Activated naive CD4-positive, alpha-beta T cell treated with anti-CD3 and anti-CD28 coated beads for 36 hours (primary cell): Measurements from ENCODE around the gene CCDC68. TPM values are rescaled to one million over a fixed set of nuclear protein-coding genes. Genes with fewer than 3 reads are reported as not detected.
"Not testable (repeated sequence)": the region's sequence is repeated elsewhere in the genome, so short reads cannot be mapped to it uniquely, and the experiment has no call there.

ENCODE experiments used
- CTCF ChIA-PET: fragments of 350-600 bp; sonication (Branson Sonifier 250); formaldehyde crosslinking; loops from one replicate; lab custom pipeline; 2021; ENCODE audit warnings: antibody characterized with exemption; lab: Charles Lee
- DNase-seq: peaks from one replicate; pipeline ENCODE4 v3.0.0-alpha.2; 2020
- H3K27ac Mint-ChIP-seq: one replicate; pipeline ENCODE4 v1.8.0; 2021; ENCODE audit warnings: mild to moderate bottlenecking, mixed read lengths
- H3K27me3 Mint-ChIP-seq: one replicate; pipeline ENCODE4 v1.8.0; 2021; ENCODE audit warnings: low read depth, mixed read lengths
- H3K36me3 Mint-ChIP-seq: one replicate; pipeline ENCODE4 v1.8.0; 2021; ENCODE audit warnings: low read depth, mixed read lengths
- H3K4me1 Mint-ChIP-seq: one replicate; pipeline ENCODE4 v1.8.0; 2021; ENCODE audit warnings: low read depth, mixed read lengths
- H3K4me3 Mint-ChIP-seq: one replicate; pipeline ENCODE4 v1.8.0; 2021; ENCODE audit warnings: mild to moderate bottlenecking, moderate library complexity, mixed read lengths
- H3K9me3 Mint-ChIP-seq: one replicate; pipeline ENCODE4 v1.8.0; 2021; ENCODE audit warnings: mixed read lengths
- intact Hi-C: fragments of 100-400 bp; cut with micrococcal nuclease; formaldehyde crosslinking; loops from one replicate; pipeline ENCODE4 v1.15.1; 2023
- total RNA-seq, 2 experiments: library from RNA; stranded (reverse); gene quantifications; one replicate each; pipeline ENCODE4 v1.2.3, GENCODE V29; 2021

The CCDC68 gene
- total RNA-seq, 2 experiments from 2014 or later, result not detected

DNA sequence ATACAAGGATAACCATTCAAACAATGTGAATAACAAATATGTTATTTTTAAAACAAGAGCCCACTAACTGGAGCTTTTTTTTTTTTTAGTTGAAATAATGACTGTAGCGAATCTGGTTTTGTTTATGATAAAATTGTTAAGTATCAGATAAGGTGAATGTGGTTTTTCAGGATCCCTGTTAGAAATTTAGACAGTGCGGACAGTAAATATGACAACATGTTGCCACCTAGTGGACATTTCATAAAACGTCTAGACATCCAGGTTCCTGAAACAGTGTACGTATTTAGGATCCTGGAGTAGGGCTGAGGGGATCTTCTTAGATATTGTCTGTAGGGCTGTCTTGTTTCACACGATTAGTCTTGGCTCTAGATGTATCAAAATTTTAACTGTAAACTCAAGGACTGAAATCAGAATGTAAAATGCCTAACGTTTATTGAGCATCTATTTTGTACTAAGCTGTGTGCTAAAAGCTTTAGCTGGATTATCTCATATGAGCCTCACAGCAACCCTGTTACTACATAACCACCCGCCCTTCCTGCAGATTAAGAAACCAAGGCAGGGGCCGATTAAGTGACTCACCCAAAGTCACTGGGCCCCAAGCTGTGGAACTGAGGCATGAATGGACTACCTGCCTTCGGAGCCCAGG lies 23.9 kb upstream of the CCDC68 start:
- CTCF ChIA-PET, result interaction anchor here (0.6 to 2.2 kb wide), 19 partner anchors 8 to 544 kb away, joined by 3 to 16 read pairs (median 4); no protein-coding TSS in a partner anchor
- intact Hi-C loops, result loop anchor here (1.0 to 5.0 kb wide), 6 partner anchors 66 to 590 kb away; no protein-coding TSS in a partner anchor
- Mint-ChIP-seq H3K36me3 (no peaks in the 10 kb centered on the region), H3K27ac (no peak overlapping the region), H3K4me3 (no peak overlapping the region), H3K4me1 (no peaks in the 10 kb centered on the region), H3K9me3 (no peaks in the 10 kb centered on the region), H3K27me3 (no peaks in the 10 kb centered on the region)
- DNase-seq, result no peak

DNA sequence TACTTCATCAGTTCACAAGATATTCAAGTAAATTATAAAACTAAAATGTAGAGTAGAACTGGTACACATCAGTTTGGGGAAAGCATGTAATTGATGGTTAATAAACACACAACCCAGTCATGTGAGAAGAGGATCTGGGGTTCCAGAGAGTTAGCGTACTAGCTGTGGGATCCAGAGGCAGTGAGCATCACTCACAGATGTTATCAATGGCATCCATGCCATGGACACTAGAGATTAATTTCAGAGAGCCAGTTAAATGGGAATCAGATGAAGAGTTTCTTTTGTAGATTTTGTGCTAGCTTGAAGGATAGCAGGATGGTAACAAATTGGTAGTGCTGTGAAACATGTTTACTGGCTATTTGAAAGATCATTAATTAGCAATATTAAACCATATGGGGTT lies 21.8 kb upstream of the CCDC68 start:
- H3K36me3 Mint-ChIP-seq, result no peaks in the 10 kb centered on the region
- no peaks in the 10 kb centered on the region for H3K27me3 Mint-ChIP-seq
- no peak overlapping the region for H3K27ac Mint-ChIP-seq
- no peaks in the 10 kb centered on the region for H3K4me1 Mint-ChIP-seq
- CTCF ChIA-PET, result no interaction called here
- intact Hi-C loops, result loop anchor here (5.0 kb wide), 1 partner anchor 64 kb away; no protein-coding TSS in a partner anchor
- no peak overlapping the region for H3K4me3 Mint-ChIP-seq
- H3K9me3 Mint-ChIP-seq, result no peaks in the 10 kb centered on the region
- DNase-seq, result no peak

DNA sequence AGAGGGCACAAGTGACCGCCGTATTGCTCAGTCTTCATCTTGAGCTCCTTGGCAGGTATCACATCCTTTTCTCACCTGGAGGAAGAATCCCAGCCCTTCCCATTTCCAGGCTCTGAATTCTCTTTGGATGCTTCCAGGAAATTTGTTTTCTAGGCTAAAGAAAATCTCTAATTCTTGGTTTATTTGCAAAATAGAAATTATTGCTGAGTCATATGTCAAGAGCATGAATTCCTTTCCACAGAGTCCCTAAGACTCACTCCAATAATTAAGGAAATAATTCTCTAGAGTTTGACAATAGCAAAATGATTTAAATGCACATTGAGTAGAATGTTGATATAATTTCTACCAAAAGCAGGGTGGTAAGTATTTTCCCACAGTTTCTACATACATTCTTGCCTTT lies 16.3 kb upstream of the CCDC68 start:
- no peaks in the 10 kb centered on the region for H3K36me3 Mint-ChIP-seq
- no peaks in the 10 kb centered on the region for H3K4me1 Mint-ChIP-seq
- H3K27ac Mint-ChIP-seq, result no peak overlapping the region
- DNase-seq, result no peak
- H3K27me3 Mint-ChIP-seq, result no peaks in the 10 kb centered on the region
- CTCF ChIA-PET, result interaction anchor here (0.5 to 1.1 kb wide), 3 partner anchors 35 to 304 kb away, joined by 3 read pairs; no protein-coding TSS in a partner anchor
- intact Hi-C loops, result no loop called here
- no peak overlapping the region for H3K4me3 Mint-ChIP-seq
- H3K9me3 Mint-ChIP-seq, result no peaks in the 10 kb centered on the region

DNA sequence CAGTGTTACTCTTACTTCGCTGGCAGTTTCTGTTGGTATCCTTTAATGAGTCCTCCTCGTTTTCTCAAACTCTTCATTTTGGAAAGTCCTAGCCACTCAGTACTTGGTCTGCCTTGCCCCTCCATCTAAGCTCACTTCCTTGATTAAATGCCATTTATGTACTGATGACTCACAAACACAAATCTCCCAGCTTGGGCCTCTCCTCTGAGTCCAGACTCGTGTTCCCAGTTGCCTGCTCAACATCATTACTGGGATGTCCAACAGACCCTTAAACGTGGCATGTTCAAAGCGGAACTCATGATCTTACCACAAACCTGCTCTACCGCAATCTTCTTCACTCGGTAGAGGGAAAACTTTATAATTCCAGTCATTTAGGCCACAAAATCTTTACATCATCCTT lies 13.8 kb upstream of the CCDC68 start:
- DNase-seq, result no peak
- intact Hi-C loops, result no loop called here
- CTCF ChIA-PET, result no interaction called here
- Mint-ChIP-seq H3K9me3 (no peaks in the 10 kb centered on the region), H3K27ac (no peak overlapping the region), H3K27me3 (peaks cover 1% of the 10 kb centered on the region), H3K36me3 (no peaks in the 10 kb centered on the region), H3K4me3 (no peak overlapping the region), H3K4me1 (no peaks in the 10 kb centered on the region)

DNA sequence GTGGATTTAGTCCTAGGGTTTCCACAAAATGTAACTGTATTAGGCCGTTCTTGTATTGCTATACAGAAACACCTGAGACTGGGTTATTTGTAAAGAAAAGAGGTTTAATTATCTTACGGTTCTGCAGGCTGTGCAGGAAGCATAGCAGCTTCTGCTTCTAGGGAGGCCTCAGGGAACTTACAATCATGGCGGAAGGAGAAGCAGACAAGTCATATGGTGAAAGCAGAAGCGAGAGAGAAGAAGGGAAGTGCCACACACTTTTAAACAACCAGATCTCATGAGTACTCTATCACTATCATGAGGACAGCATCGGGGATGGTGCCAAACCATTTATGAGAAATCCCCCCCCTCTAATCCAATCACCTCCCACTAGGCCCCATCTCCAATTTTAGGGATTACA lies 9.5 kb upstream of the CCDC68 start:
- CTCF ChIA-PET, result no interaction called here

DNA sequence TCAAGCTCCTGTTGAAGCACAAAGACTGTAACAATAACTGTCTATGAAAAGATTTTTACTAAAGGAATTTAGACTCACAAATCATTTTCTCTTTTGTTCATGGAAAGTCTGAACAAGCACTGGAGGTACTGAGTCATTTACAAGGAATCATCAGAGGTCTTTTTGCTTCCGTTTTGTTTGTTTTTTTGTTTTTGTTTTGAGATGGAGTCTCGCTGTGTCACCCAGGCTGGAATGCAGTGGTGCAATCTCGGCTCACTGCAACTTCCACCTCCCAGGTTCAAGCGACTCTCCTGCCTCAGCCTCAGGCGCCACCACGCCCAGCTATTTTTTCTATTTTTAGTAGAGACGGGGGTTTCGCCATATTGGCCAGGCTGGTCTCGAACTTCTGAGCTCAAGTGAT lies 9.0 kb upstream of the CCDC68 start:
- intact Hi-C loops, CTCF ChIA-PET, H3K4me1 Mint-ChIP-seq, H3K9me3 Mint-ChIP-seq, H3K36me3 Mint-ChIP-seq, DNase-seq, H3K4me3 Mint-ChIP-seq, H3K27ac Mint-ChIP-seq: not testable (repeated sequence)
- H3K27me3 Mint-ChIP-seq, result peaks cover 10% of the 10 kb centered on the region

More for the DNA sequence above, 9.5 kb upstream of the CCDC68 start:
- Mint-ChIP-seq H3K27ac (no peak overlapping the region), H3K4me1 (no peaks in the 10 kb centered on the region), H3K36me3 (no peaks in the 10 kb centered on the region), H3K27me3 (peaks cover 8% of the 10 kb centered on the region), H3K9me3 (no peaks in the 10 kb centered on the region), H3K4me3 (no peak overlapping the region)
- intact Hi-C loops, result no loop called here
- DNase-seq, result no peak

DNA sequence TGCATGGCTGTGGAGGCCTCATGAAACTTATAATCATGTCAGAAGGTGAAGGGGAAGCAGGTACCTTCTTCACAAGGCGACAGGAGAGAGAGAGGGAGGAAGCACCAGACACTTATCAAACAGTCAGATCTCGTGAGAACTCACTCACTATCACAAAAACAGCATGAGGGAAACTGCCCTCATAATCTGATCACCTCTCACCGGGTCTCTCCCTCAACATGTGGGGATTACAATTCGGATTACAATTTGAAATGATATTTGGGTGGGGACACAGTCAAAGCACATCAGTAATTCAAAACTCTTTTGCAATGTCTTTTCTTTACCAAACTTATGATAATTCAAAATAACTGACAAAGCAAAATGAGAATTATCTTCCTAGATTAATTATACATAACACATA lies 8.5 kb upstream of the CCDC68 start:
- CTCF ChIA-PET, result no interaction called here
- H3K4me1 Mint-ChIP-seq, result no peaks in the 10 kb centered on the region
- H3K4me3 Mint-ChIP-seq, result no peak overlapping the region
- H3K27me3 Mint-ChIP-seq, result peaks cover 12% of the 10 kb centered on the region
- no peaks in the 10 kb centered on the region for H3K36me3 Mint-ChIP-seq
- intact Hi-C loops, result no loop called here
- H3K27ac Mint-ChIP-seq, result no peak overlapping the region
- H3K9me3 Mint-ChIP-seq, result no peaks in the 10 kb centered on the region
- DNase-seq, result no peak

DNA sequence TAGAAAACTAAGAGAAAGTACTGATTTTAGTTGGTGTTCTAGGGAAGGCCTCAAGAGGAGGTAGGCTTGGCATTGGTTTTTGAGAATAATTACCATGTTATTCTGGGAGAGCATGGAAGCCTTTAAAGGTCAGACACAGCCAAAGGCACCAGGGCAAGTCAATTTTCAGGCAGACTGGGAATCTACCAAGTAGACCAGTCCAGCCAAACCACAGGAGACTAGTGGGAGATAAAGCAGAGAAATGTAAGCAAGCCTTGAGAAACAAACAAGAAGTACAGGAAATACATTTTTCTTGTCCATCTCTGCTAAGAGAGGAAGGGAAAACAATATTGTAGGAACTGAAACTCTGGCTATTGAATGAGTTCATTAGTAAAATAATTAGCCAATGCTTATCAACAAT lies 5.5 kb upstream of the CCDC68 start:
- intact Hi-C loops, result no loop called here
- no peaks in the 10 kb centered on the region for H3K36me3 Mint-ChIP-seq
- DNase-seq, result no peak

DNA sequence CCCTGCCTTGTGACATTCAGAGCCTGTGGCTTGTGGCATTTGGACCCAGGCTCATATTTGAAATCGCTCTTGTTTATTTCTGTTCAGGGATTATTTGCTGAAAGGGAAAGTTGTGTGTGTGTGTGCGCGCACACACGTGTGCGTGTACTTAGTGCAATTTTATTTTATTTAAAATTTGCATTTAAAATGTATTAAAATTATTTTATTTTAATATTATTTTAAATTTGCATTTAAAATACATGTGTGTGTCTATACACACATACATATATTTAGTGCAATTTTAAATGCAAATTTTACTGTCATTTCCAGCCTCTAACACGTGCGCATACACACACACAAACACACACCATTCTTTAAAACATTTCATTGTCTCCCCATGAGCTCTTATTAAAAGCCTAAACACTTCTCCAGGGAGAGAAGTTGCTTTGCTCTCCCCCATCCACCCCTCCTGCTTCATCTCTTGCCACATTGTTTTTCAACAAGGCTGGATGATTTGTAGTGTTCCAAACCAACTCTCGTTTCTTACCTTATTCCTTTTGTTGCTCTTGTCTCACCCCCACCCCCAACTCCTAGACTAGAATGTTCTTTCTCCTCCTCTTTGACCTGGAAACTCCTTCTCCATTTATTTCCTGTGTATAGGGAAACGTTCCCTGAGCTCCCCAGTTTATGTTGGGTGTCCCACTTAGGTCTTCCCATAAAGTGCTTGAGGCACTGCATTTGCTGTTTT lies 3.8 kb upstream of the CCDC68 start:
- Mint-ChIP-seq H3K9me3 (no peaks in the 10 kb centered on the region), H3K27ac (no peak overlapping the region), H3K36me3 (no peaks in the 10 kb centered on the region), H3K4me1 (peaks cover 4% of the 10 kb centered on the region), H3K27me3 (peaks cover 37% of the 10 kb centered on the region), H3K4me3 (no peak overlapping the region)
- intact Hi-C loops, result no loop called here
- CTCF ChIA-PET, result no interaction called here
- DNase-seq, result no peak

More for the DNA sequence above, 5.5 kb upstream of the CCDC68 start:
- Mint-ChIP-seq H3K27ac (no peak overlapping the region), H3K27me3 (peaks cover 29% of the 10 kb centered on the region), H3K4me1 (peaks cover 2% of the 10 kb centered on the region), H3K9me3 (no peaks in the 10 kb centered on the region), H3K4me3 (no peak overlapping the region)
- CTCF ChIA-PET, result interaction anchor here (0.6 kb wide), 1 partner anchor 18 kb away, joined by 3 read pairs; no protein-coding TSS in a partner anchor

DNA sequence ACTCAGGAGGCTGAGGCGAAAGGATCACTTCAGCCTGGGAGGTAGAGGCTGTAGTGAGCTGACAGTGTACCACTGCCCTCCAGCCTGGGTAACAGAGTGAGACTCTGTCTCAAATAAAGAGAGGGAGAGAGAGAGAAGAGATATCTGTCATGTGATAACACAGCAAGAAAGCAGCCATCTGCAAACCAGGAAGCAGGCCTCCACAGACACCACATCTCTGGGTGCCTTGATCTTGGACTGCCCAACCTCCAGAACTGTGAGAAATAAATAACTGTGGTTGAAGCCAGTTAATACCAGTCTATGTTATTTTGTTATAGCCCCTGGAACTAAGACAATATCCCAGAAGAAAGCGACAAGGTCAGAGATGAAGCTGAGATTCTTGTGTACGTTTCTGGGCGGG lies 2.6 kb upstream of the CCDC68 start:
- CTCF ChIA-PET, result no interaction called here
- no peaks in the 10 kb centered on the region for H3K9me3 Mint-ChIP-seq
- H3K27me3 Mint-ChIP-seq, result peaks cover 41% of the 10 kb centered on the region
- H3K4me1 Mint-ChIP-seq, result peaks cover 4% of the 10 kb centered on the region
- no peak overlapping the region for H3K4me3 Mint-ChIP-seq
- DNase-seq, result no peak
- no peak overlapping the region for H3K27ac Mint-ChIP-seq
- intact Hi-C loops, result no loop called here
- no peaks in the 10 kb centered on the region for H3K36me3 Mint-ChIP-seq

DNA sequence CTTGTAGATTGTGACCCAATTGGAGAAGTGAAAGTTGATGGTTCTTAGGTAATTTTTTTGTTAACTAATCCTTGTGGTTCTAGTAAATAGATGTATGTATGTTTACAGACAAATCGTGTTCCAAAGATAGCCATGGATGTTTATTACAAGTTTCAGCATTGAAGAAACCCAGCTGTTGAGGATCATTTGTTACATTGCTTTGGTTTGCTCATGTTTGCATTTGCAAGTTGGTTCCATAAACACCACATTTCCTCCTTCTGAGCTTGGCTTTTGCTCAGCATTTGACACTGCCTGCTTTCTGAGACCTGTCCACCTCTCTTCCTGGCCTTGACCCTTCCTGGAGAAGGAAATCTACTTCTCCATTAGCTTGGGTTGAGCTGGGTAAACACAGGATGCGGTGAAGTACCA lies 1.8 kb upstream of the CCDC68 start:
- Mint-ChIP-seq H3K27me3 (peaks cover 38% of the 10 kb centered on the region), H3K4me1 (peaks cover 4% of the 10 kb centered on the region), H3K9me3 (no peaks in the 10 kb centered on the region), H3K27ac (no peak overlapping the region), H3K36me3 (no peaks in the 10 kb centered on the region), H3K4me3 (no peak overlapping the region)
- no peak for DNase-seq
- intact Hi-C loops, result no loop called here
- CTCF ChIA-PET, result no interaction called here

DNA sequence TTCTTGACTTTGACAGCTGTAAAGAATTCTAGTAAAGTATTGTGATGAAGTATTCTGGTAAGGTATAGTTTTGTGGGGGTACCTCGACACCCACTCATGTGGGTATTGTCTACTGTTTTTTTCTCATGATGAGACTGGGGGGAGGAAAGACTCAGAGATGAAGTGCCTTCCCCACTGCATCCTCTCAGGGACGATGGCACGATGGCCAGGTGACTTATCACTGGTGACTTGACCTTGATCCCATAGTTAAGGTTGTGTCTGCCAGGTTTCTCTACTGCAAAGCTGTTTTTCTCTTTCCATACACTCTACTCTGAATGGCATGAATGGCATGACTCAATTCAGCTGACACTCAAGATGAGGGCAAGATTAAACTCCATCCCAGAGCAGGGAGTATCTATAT lies 936 bp upstream of the CCDC68 start:
- DNase-seq, result no peak
- no peak overlapping the region for H3K4me3 Mint-ChIP-seq
- intact Hi-C loops, result no loop called here
- H3K4me1 Mint-ChIP-seq, result peaks cover 4% of the 10 kb centered on the region
- no peaks in the 10 kb centered on the region for H3K36me3 Mint-ChIP-seq
- peaks cover 40% of the 10 kb centered on the region for H3K27me3 Mint-ChIP-seq
- CTCF ChIA-PET, result no interaction called here
- no peaks in the 10 kb centered on the region for H3K9me3 Mint-ChIP-seq
- H3K27ac Mint-ChIP-seq, result no peak overlapping the region

DNA sequence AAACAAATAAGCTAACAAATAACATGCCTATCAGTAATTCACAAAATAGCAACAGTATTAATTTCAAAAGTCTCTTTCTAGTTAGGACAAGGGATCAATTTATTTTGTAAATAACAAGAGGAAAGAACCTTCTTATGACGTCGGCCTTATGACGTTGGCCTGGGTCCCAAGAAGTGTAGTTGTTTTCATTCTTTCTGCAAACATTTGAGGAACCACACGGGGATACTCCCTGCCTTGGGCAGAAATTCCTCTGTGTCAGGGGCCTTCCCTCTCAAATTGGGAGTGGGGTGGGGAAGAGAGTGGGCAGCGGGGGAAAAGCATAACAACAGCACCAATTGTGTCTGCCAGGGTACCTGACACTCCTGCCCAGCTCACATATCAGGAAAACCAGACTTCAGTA lies 1.3 kb downstream of the CCDC68 start:
- Mint-ChIP-seq H3K27me3 (peaks cover 40% of the 10 kb centered on the region), H3K9me3 (no peaks in the 10 kb centered on the region), H3K27ac (no peak overlapping the region), H3K36me3 (no peaks in the 10 kb centered on the region), H3K4me1 (peaks cover 4% of the 10 kb centered on the region), H3K4me3 (no peak overlapping the region)
- DNase-seq, result no peak
- intact Hi-C loops, result no loop called here
- CTCF ChIA-PET, result interaction anchor here (0.9 kb wide), 1 partner anchor 8 kb away, joined by 4 read pairs; no protein-coding TSS in a partner anchor
